Caki2 (cell line): ENCODE data around the gene USP7. TPM values are rescaled to one million over a fixed set of nuclear protein-coding genes. Genes with fewer than 3 reads are reported as not detected.
"Not testable (repeated sequence)": the region's sequence is repeated elsewhere in the genome, so short reads cannot be mapped to it uniquely, and the experiment has no call there.

Source experiments
- DNase-seq: peaks from one replicate; pipeline ENCODE4 v3.0.0-alpha.2; 2015; ENCODE audit warnings: low read depth
- in situ Hi-C: cut with HindIII; loops from 2 replicates; pipeline ENCODE4 v1.10.0; 2016; ENCODE audit warnings: low sequenced_read_pairs, low pct_unique_long_range_greater_than_20kb, mixed read lengths
- total RNA-seq: library from RNA; depleted of rRNA; stranded (reverse); fragments of >200 nt; shearing (Covaris generic); gene quantifications from 2 replicates; pipeline ENCODE4 v1.2.3, GENCODE V29; 2014; ENCODE audit warnings: low replicate concordance

The USP7 gene
- total RNA-seq, 1 experiment from 2014 or later, result 14.9 TPM

- no peak for DNase-seq
- in situ Hi-C loops, result no loop called here
Observed at GRCh38 chr16:8872967-8873865, 90.5 kb downstream of the USP7 start.

GRCh38 chr16:8872071-8872470 lies 91.6 kb downstream of the USP7 start:
- no peak for DNase-seq
- in situ Hi-C loops, result no loop called here

DNA sequence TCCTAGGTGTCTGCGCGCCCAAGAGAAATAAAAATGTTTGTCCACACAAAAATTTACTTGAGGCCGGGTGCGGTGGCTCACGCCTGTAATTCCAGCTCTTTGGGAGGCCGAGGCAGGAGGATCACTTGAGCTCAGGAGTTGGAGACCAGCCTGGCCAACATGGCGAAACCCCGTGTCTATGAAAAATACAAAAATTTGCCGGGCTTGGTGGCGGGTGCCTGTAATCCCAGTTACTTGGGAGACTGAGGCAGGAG lies 93.8 kb downstream of the USP7 start:
- DNase-seq, in situ Hi-C loops: not testable (repeated sequence)

- DNase-seq, result no peak
- in situ Hi-C loops, result no loop called here
Observed at GRCh38 chr16:8869212-8869987, 94.3 kb downstream of the USP7 start.

GRCh38 chr16:8868416-8869211 lies 95.1 kb downstream of the USP7 start, which contains the start of gene CARHSP1:
CARHSP1 (minus strand) TSS chr16:8869006; CDS start chr16:8859328, 9,678 bp downstream.
- in situ Hi-C loops, result no loop called here
- peak; percentile 93 for DNase-seq

- DNase-seq, result no peak
- in situ Hi-C loops, result no loop called here
Observed at GRCh38 chr16:8867932-8868415, 95.7 kb downstream of the USP7 start.

- in situ Hi-C loops, result no loop called here
- DNase-seq, result no peak
Observed at GRCh38 chr16:8867216-8867931, 96.3 kb downstream of the USP7 start.

DNA sequence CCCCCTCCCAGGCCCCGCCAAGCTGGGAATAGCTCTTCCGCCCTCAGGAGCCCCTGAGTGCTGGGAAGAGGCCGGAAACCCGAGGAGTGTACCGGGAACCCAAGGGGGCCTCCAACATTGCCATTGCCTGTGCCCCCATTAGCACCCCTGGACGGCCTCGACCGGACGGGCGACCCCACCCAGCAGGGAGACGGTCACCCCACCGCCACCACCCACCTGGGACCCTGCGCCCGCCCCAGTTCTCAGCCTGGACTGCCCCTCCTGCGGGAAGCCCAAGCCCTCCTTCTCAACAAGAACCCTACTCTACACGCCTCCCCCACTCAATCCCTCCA lies 96.9 kb downstream of the USP7 start:
- in situ Hi-C loops, result no loop called here
- no peak for DNase-seq

DNA sequence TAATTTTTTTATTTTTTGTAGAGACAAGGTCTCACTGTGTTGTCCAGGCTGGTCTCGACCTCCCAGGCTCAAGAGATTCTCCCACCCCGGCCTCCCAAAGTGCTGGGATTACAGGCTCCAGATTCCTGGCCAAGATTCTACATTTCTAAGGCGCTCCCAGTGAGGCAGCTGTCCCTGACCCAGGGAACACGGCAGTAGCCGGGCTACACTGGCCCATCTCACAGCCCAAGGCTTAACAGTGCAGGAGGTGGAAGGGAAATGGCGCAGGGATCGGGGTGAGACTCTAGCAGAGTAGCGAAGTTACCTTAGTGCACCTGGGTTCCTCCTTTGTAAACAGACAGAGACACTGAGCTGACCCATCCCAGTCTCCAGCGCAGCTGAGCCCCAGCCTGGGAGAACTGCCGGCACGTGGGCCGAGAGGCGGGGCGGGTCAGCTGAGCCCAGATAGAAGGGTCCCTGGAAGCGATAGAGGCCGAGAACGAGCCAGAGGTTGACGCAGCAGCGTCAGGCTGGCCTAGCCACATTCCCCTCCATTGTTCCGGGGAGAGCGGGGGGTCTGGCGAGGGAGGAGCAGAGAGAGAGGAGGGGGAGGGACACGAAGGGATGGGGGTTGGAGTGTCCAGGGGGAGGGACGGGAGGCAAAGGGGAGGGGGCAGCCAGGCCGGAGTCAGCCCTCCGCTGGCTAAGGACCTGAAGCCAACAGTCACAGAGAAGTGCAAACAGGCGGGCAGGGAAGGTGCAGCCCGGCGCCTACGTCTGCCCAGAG lies 97.4 kb downstream of the USP7 start:
- in situ Hi-C loops, result no loop called here

DNA sequence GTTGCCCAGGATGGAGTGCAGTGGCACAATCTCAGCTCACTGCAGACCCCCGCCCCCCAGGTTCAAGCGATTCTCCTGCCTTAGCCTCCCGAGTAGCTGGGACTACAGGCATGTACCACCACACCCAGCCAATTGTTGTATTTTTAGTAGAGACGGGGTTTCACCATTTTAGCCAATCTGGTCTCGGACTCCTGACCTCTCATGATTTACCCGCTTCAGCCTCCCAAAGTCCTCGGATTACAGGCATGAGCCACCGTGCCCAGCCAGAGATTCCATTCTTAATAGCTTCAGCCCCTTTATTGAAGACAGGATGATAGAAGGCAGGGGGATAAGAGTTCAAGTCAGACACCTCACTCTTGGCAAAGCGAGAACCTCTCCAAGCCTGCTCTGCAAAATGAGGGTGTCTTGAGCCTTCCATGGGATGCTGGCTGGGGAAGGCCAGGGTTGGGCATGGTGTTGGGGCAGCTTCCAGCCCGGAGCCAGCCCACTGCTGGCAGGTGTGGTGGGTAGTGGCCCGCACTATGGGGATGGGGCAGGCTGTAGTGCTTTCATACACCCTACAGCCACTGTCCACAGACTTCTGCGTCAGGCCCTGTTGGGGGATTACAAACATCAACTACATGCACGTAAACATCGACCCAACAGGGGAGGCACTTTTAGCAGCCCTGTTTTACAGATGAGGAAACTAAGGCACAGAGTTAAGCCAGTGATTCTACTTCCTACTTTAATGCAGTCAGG lies 98.4 kb downstream of the USP7 start:
- no peak for DNase-seq
- in situ Hi-C loops, result no loop called here

More for the DNA sequence above, 97.4 kb downstream of the USP7 start:
- no peak for DNase-seq

GRCh38 chr16:8864480-8865110 lies 99.1 kb downstream of the USP7 start:
- DNase-seq, result no peak
- in situ Hi-C loops, result no loop called here

- in situ Hi-C loops, result no loop called here
- DNase-seq, result peak; percentile 95
Observed at GRCh38 chr16:8863594-8864424, 99.9 kb downstream of the USP7 start.

GRCh38 chr16:8862309-8863130 lies 101.2 kb downstream of the USP7 start:
- in situ Hi-C loops, result no loop called here
- no peak for DNase-seq

- no peak for DNase-seq
- in situ Hi-C loops, result no loop called here
Observed at GRCh38 chr16:8861563-8862308, 102.0 kb downstream of the USP7 start.
